Mammary epithelial cell (primary cell): ENCODE results near the gene ALKBH6.

Source experiments
- EZH2 ChIP-seq: IDR thresholded peaks from 2 replicates; pipeline ENCODE4 v1.6.1; 2012; ENCODE audit warnings: low read length, inconsistent platforms, borderline replicate concordance
- TF ChIP-seq, protein P1 (sequence below), 2 donors: IDR thresholded peaks in 1 of 2; conservative IDR thresholded peaks in 1 of 2; 2 replicates each; pipeline ENCODE4 v1.5.1; 2011 to 2012; ENCODE audit warnings: inconsistent platforms in 2 of 2, low read length in 2 of 2, mild to moderate bottlenecking in 2 of 2, control low read depth in 1 of 2, low read depth in 1 of 2; ENCODE audit not compliant: insufficient read depth in 1 of 2; ENCODE audit errors: extremely low read depth in 1 of 2

DNA sequence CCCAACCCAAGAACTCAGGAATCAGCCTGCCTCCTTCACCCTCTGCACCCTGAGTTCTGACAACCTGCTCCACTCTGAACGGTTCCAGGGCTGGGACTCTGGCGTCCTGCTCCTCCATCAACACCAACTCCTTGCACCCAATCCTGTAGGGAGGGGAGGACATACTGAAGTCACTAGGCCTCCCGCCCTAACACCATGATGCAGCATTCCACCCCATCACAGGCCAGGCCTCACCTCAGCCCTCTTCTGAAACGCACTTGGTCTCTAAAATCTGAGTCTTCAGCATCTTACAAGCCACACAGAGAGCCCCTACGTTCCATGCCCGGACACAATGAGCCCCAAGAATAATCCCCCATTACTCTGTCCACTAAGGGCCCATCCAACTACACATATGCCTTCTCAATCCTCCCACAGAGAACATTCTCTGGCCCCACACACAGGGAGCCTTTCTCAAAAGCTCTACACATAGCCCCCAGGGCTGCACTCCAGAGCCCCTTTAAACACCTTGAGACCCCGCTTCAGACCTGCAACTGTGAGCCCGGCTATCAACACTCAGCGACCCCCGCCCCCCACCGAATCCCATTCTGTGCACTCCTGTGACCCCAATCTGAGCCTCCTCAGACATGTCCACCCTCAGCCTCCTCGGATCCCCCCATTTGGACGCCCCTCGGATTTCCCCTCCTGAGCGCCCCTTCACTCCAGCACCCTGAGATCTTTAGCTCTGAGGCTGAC, 567 bp downstream of the ALKBH6 start:
- TF ChIP-seq, protein P1, sequence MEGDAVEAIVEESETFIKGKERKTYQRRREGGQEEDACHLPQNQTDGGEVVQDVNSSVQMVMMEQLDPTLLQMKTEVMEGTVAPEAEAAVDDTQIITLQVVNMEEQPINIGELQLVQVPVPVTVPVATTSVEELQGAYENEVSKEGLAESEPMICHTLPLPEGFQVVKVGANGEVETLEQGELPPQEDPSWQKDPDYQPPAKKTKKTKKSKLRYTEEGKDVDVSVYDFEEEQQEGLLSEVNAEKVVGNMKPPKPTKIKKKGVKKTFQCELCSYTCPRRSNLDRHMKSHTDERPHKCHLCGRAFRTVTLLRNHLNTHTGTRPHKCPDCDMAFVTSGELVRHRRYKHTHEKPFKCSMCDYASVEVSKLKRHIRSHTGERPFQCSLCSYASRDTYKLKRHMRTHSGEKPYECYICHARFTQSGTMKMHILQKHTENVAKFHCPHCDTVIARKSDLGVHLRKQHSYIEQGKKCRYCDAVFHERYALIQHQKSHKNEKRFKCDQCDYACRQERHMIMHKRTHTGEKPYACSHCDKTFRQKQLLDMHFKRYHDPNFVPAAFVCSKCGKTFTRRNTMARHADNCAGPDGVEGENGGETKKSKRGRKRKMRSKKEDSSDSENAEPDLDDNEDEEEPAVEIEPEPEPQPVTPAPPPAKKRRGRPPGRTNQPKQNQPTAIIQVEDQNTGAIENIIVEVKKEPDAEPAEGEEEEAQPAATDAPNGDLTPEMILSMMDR (conservative IDR thresholded peaks at IDR 0.05 in 1 of 2, IDR thresholded peaks at IDR 0.05 in 1 of 2; ENCODE audit: extremely low read depth in 1 of 2, insufficient read depth in 1 of 2, low read depth in 1 of 2, low read length in 2 of 2), result no peak
- no peak for TF ChIP-seq EZH2
